Testis (tissue), 3 donors: Measurements from ENCODE around the gene OBSCN. TPM values are rescaled to one million over a fixed set of nuclear protein-coding genes. Genes with fewer than 3 reads are reported as not detected.
"Not testable (repeated sequence)": the region's sequence is repeated elsewhere in the genome, so short reads cannot be mapped to it uniquely, and the experiment has no call there.

ENCODE experiments used
- DNase-seq: peaks from one replicate; pipeline ENCODE4 v3.0.0-alpha.2; 2019
- H3K27ac ChIP-seq, 2 donors: fragments of 200-600 bp; sonication (generic); one replicate each; pipeline ENCODE4 v1.5.1; 2019
- H3K27me3 ChIP-seq: fragments of 200-600 bp; sonication (generic); one replicate; pipeline ENCODE4 v1.5.1; 2019
- H3K36me3 ChIP-seq: fragments of 200-600 bp; sonication (generic); one replicate; pipeline ENCODE4 v1.5.1; 2017; ENCODE audit warnings: low read depth; ENCODE audit errors: missing control alignments
- H3K4me1 ChIP-seq: fragments of 200-600 bp; sonication (generic); one replicate; pipeline ENCODE4 v1.5.1; 2019
- H3K4me3 ChIP-seq, 2 donors: fragments of 200-600 bp; sonication (generic); one replicate each; pipeline ENCODE4 v1.5.1; 2017 to 2019
- H3K9me3 ChIP-seq: fragments of 200-600 bp; sonication (generic); one replicate; pipeline ENCODE4 v1.5.1; 2017
- CTCF ChIP-seq, 3 experiments: fragments of 450-650 bp in 2 of 3; fragments of 200-600 bp in 1 of 3; sonication (generic) in 1 of 3; IDR thresholded peaks; one replicate each; pipeline ENCODE4 v1.5.1; 2016 to 2019; ENCODE audit warnings: antibody characterized with exemption in 3 of 3, mild to moderate bottlenecking in 2 of 3, moderate library complexity in 1 of 3
- POLR2A ChIP-seq: fragments of 450-650 bp; IDR thresholded peaks from one replicate; pipeline ENCODE4 v1.6.1; 2017; ENCODE audit warnings: antibody characterized with exemption, mild to moderate bottlenecking, moderate library complexity
- WGBS, 2 donors: methylation state at CpG; one replicate each; pipeline ENCODE4 v1.1.5; 2018; 5-methylcytosine and 5-hydroxymethylcytosine counted together
- intact Hi-C: fragments of 100-400 bp; cut with DNase I; formaldehyde crosslinking; loops from one replicate; pipeline ENCODE4 v1.15.1; 2023; ENCODE audit warnings: low total_unique reads
- polyA plus RNA-seq: library from polyadenylated mRNA; stranded (reverse); fragments of 350-450 nt; fragmentation: Illumina TruSeq; extraction: RNeasy Lipid Tissue Mini Kit (QIAGEN cat#74804); gene quantifications from one replicate; pipeline ENCODE4 v1.2.3, GENCODE V29; 2014; ENCODE audit warnings: low read depth, low replicate concordance; ENCODE audit not compliant: insufficient read depth
- total RNA-seq, 2 donors: library from RNA; depleted of rRNA; stranded (reverse); fragments of >200 nt; gene quantifications; one replicate each; pipeline ENCODE4 v1.2.3, GENCODE V29; 2016

OBSCN gene
- total and polyA plus RNA-seq, 3 donors from 2014 or later: 8.3 to 30.0 (median 28.6) TPM

- Histone ChIP-seq H3K36me3 (no peaks in the 10 kb centered on the region), H3K27ac (no peak overlapping the region), H3K27me3 (no peaks in the 10 kb centered on the region), H3K4me3 (no peak overlapping the region), H3K9me3 (no peaks in the 10 kb centered on the region), H3K4me1 (no peaks in the 10 kb centered on the region)
- DNase-seq: no peak
- TF ChIP-seq POLR2A (no peak), CTCF (IDR thresholded peaks at IDR 0.05) (no peak)
- intact Hi-C loops: no loop called here
- 63 to 95% methylated on average over 3 of the region's 3 CpGs for WGBS, 2 donors
Measured at GRCh38 chr1:228238461-228238860, 30.6 kb downstream of the OBSCN start.

- Histone ChIP-seq H3K27ac (no peak overlapping the region), H3K4me1 (no peaks in the 10 kb centered on the region), H3K36me3 (no peaks in the 10 kb centered on the region), H3K4me3 (no peak overlapping the region), H3K27me3 (no peaks in the 10 kb centered on the region), H3K9me3 (no peaks in the 10 kb centered on the region)
- intact Hi-C loops: no loop called here
- TF ChIP-seq CTCF (IDR thresholded peaks at IDR 0.05) (no peak), POLR2A (no peak)
- 86 to 89% methylated on average over 13 of the region's 13 CpGs for WGBS, 2 donors
- DNase-seq: no peak
Measured at GRCh38 chr1:228240411-228241240, 32.8 kb downstream of the OBSCN start.

- DNase-seq: no peak
- TF ChIP-seq CTCF (IDR thresholded peaks at IDR 0.05) (no peak), POLR2A (no peak)
- no peaks in the 10 kb centered on the region for H3K9me3 ChIP-seq
- no peak overlapping the region for H3K4me3 ChIP-seq
- no peaks in the 10 kb centered on the region for H3K27me3 ChIP-seq
- H3K4me1 ChIP-seq: no peaks in the 10 kb centered on the region
- intact Hi-C loops: no loop called here
- H3K27ac ChIP-seq: no peak overlapping the region
- no peaks in the 10 kb centered on the region for H3K36me3 ChIP-seq
- WGBS, 2 donors: 100% methylated on average over 2 of the region's 2 CpGs
Measured at GRCh38 chr1:228241259-228241658, 33.4 kb downstream of the OBSCN start.

GRCh38 chr1:228242409-228242808, 34.6 kb downstream of the OBSCN start:
- Histone ChIP-seq H3K27ac (no peak overlapping the region), H3K27me3 (no peaks in the 10 kb centered on the region), H3K9me3 (no peaks in the 10 kb centered on the region), H3K36me3 (no peaks in the 10 kb centered on the region), H3K4me1 (no peaks in the 10 kb centered on the region), H3K4me3 (no peak overlapping the region)
- intact Hi-C loops: no loop called here
- no peak for DNase-seq
- TF ChIP-seq POLR2A: no peak

GRCh38 chr1:228243093-228243492, 35.2 kb downstream of the OBSCN start:
- Histone ChIP-seq H3K4me3 (no peak overlapping the region), H3K9me3 (no peaks in the 10 kb centered on the region), H3K36me3 (no peaks in the 10 kb centered on the region), H3K4me1 (no peaks in the 10 kb centered on the region), H3K27ac (no peak overlapping the region), H3K27me3 (no peaks in the 10 kb centered on the region)
- 94 to 95% methylated on average over 7 of the region's 7 CpGs for WGBS, 2 donors
- DNase-seq: no peak
- TF ChIP-seq POLR2A (no peak), CTCF (IDR thresholded peaks at IDR 0.05) (no peak)
- intact Hi-C loops: no loop called here

GRCh38 chr1:228243989-228244388, 36.1 kb downstream of the OBSCN start:
- 76 to 96% methylated on average over 5 of the region's 5 CpGs for WGBS, 2 donors
- H3K9me3 ChIP-seq, H3K27ac ChIP-seq, intact Hi-C loops, H3K4me1 ChIP-seq, H3K27me3 ChIP-seq, H3K36me3 ChIP-seq, DNase-seq, H3K4me3 ChIP-seq: not testable (repeated sequence)
